GM23338 (cell line): ENCODE measurements around the gene PEBP1.

Experiments used
- CTCF ChIP-seq, 2 experiments: fragments of 200-600 bp in 1 of 2; sonication (generic) in 1 of 2; conservative IDR thresholded peaks; 2 replicates each; pipeline versions ENCODE4 v1.5.1 to v1.6.1; 2016 to 2017; ENCODE audit warnings: antibody characterized with exemption in 2 of 2, low read depth in 2 of 2, mild to moderate bottlenecking in 2 of 2, moderate library complexity in 1 of 2
- EZH2 ChIP-seq: fragments of 200-600 bp; sonication (generic); IDR thresholded peaks from one replicate; pipeline ENCODE4 v1.8.0; 2017; ENCODE audit warnings: antibody characterized with exemption, mild to moderate bottlenecking, low read depth; ENCODE audit not compliant: unreplicated experiment
- POLR2AphosphoS5 ChIP-seq: IDR thresholded peaks from 2 replicates; pipeline ENCODE4 v1.6.1; 2016; ENCODE audit warnings: antibody characterized with exemption, low read depth
- TF ChIP-seq, protein P1 (sequence below): IDR thresholded peaks from one replicate; pipeline ENCODE4 v1.6.1; 2018; ENCODE audit warnings: antibody characterized with exemption; ENCODE audit not compliant: unreplicated experiment

DNA sequence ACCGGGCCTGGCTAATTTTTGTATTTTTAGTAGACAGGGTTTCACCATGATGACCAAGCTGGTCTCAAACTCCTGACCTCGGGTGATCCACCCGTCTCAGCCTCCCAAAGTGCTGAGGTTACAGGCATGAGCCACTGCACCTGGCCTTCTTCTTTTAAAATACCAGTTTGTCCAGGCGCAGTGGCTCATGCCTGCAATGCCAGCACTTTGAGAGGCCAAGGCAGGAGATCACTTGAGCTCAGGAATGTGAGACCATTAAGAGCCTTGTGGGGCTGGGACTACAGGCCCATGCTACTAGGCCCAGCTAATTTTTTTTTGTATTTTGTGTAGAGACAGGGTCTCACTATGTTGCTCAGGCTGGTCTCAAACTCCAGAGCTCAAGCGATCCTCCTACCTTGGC, 8.1 kb upstream of the PEBP1 start:
- TF ChIP-seq, protein P1, sequence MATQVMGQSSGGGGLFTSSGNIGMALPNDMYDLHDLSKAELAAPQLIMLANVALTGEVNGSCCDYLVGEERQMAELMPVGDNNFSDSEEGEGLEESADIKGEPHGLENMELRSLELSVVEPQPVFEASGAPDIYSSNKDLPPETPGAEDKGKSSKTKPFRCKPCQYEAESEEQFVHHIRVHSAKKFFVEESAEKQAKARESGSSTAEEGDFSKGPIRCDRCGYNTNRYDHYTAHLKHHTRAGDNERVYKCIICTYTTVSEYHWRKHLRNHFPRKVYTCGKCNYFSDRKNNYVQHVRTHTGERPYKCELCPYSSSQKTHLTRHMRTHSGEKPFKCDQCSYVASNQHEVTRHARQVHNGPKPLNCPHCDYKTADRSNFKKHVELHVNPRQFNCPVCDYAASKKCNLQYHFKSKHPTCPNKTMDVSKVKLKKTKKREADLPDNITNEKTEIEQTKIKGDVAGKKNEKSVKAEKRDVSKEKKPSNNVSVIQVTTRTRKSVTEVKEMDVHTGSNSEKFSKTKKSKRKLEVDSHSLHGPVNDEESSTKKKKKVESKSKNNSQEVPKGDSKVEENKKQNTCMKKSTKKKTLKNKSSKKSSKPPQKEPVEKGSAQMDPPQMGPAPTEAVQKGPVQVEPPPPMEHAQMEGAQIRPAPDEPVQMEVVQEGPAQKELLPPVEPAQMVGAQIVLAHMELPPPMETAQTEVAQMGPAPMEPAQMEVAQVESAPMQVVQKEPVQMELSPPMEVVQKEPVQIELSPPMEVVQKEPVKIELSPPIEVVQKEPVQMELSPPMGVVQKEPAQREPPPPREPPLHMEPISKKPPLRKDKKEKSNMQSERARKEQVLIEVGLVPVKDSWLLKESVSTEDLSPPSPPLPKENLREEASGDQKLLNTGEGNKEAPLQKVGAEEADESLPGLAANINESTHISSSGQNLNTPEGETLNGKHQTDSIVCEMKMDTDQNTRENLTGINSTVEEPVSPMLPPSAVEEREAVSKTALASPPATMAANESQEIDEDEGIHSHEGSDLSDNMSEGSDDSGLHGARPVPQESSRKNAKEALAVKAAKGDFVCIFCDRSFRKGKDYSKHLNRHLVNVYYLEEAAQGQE, result no peak
- no peak for TF ChIP-seq EZH2
- TF ChIP-seq CTCF (conservative IDR thresholded peaks at IDR 0.05; ENCODE audit: low read depth in 2 of 2), result no peak
- no peak for TF ChIP-seq POLR2AphosphoS5
